A549 treated with ZK216348 at 1 μM for 4 hours (cell line): ENCODE results near the gene ARPIN. TPM values are rescaled to one million over a fixed set of nuclear protein-coding genes. Genes with fewer than 3 reads are reported as not detected.

Experiments
- total RNA-seq: library from RNA; stranded (reverse); fragments of 200-300 nt; extraction: Qiagen RNA extraction; gene quantifications from 5 replicates; pipeline ENCODE4 v1.2.3, GENCODE V29; 2022; ENCODE audit warnings: low read depth

Gene ARPIN
- 8.9 to 13.5 TPM (median 11.4 TPM) in 5 replicates for total RNA-seq

GRCh38 chr15:89912674-89913396 lies at the start of gene ARPIN:
Gene ARPIN (minus strand): TSS chr15:89912952. CDS start chr15:89912835, 117 bp downstream.

GRCh38 chr15:89893696-89894447 lies 18.9 kb downstream of the ARPIN start, which contains the start of gene AP3S2:
Gene AP3S2 (minus strand): TSS chr15:89893994. CDS start chr15:89893949, 45 bp downstream.

Other genes with a start within 250 kb of the ARPIN start
- 0.09 to 0.11 TPM (median 0.10 TPM) in 3 of 5 replicates, not detected in the others for gene PLIN1, start 233.6 kb downstream of the ARPIN start, total RNA-seq
- 6.8 to 8.1 TPM (median 8.0 TPM) in 5 replicates for gene PEX11A, start 222.2 kb downstream of the ARPIN start, total RNA-seq
- gene WDR93, start 222.1 kb downstream of the ARPIN start, total RNA-seq = 0.09 to 0.64 TPM (median 0.18 TPM) in 5 replicates
- gene MESP1, start 161.7 kb downstream of the ARPIN start, total RNA-seq = 1.1 to 10.2 TPM (median 5.1 TPM) in 5 replicates
- gene MESP2, start 136.6 kb downstream of the ARPIN start, total RNA-seq = 0.44 to 0.95 TPM (median 0.65 TPM) in 4 of 5 replicates, not detected in the other
- 49.2 to 71.8 TPM (median 63.0 TPM) in 5 replicates for gene ANPEP, start 98.1 kb downstream of the ARPIN start, total RNA-seq
- 36.0 to 82.2 TPM (median 44.7 TPM) in 5 replicates for gene AP3S2, start 19.0 kb downstream of the ARPIN start, total RNA-seq
- 12.3 to 16.3 TPM (median 15.9 TPM) in 5 replicates for gene ZNF710, start 88.4 kb upstream of the ARPIN start, total RNA-seq
- gene IDH2, start 189.5 kb upstream of the ARPIN start, total RNA-seq = 37.7 to 52.5 TPM (median 43.7 TPM) in 5 replicates